IMR-90 (cell line): ENCODE results near the gene PPP1R13L.

Experiments used
- CEBPB ChIP-seq: IDR thresholded peaks from 2 replicates; pipeline ENCODE4 v1.6.1; 2012; ENCODE audit warnings: low read depth, low read length, improper control_type of control experiment
- CHD1 ChIP-seq: IDR thresholded peaks from 2 replicates; pipeline ENCODE4 v1.6.1; 2012; ENCODE audit warnings: low read depth, low read length, improper control_type of control experiment
- CTCF ChIP-seq: conservative IDR thresholded peaks from 2 replicates; pipeline ENCODE4 v1.5.1; 2012; ENCODE audit warnings: mild to moderate bottlenecking, low read depth, low read length, improper control_type of control experiment
- FOS ChIP-seq: fragments of 150-350 bp; IDR thresholded peaks from 2 replicates; pipeline ENCODE4 v1.6.1; 2016; ENCODE audit warnings: low read depth, low read length
- MAFK ChIP-seq: IDR thresholded peaks from 2 replicates; pipeline ENCODE4 v1.6.1; 2012; ENCODE audit warnings: low read depth, low read length, improper control_type of control experiment
- MXI1 ChIP-seq: IDR thresholded peaks from 2 replicates; pipeline ENCODE4 v1.6.1; 2012; ENCODE audit warnings: low read depth, mild to moderate bottlenecking, low read length, moderate library complexity, borderline replicate concordance
- POLR2A ChIP-seq: IDR thresholded peaks from 2 replicates; pipeline ENCODE4 v1.6.1; 2012; ENCODE audit warnings: mild to moderate bottlenecking, low read depth, low read length
- RAD21 ChIP-seq: IDR thresholded peaks from 2 replicates; pipeline ENCODE4 v1.6.1; 2012; ENCODE audit warnings: low read length, improper control_type of control experiment
- RCOR1 ChIP-seq: IDR thresholded peaks from 2 replicates; pipeline ENCODE4 v1.6.1; 2012; ENCODE audit warnings: mild to moderate bottlenecking, low read length, improper control_type of control experiment; ENCODE audit not compliant: insufficient replicate concordance
- RFX5 ChIP-seq: IDR thresholded peaks from 2 replicates; pipeline ENCODE4 v1.8.0; 2012; ENCODE audit warnings: low read depth, mild to moderate bottlenecking, low read length, moderate library complexity
- SMC3 ChIP-seq: fragments of 150-350 bp; IDR thresholded peaks from 2 replicates; pipeline ENCODE4 v1.6.1; 2016; ENCODE audit warnings: low read depth, mild to moderate bottlenecking, antibody characterized with exemption, low read length, moderate library complexity
- TF ChIP-seq, protein P1 (sequence below): fragments of 150-350 bp; IDR thresholded peaks from 2 replicates; pipeline ENCODE4 v1.6.1; 2017; ENCODE audit warnings: mild to moderate bottlenecking, antibody characterized with exemption, low read length, low read depth
- TF ChIP-seq, protein P2 (sequence below): fragments of 150-350 bp; IDR thresholded peaks from 2 replicates; pipeline ENCODE4 v1.6.1; 2016; ENCODE audit warnings: low read depth, mild to moderate bottlenecking, low read length, moderate library complexity, borderline replicate concordance

DNA sequence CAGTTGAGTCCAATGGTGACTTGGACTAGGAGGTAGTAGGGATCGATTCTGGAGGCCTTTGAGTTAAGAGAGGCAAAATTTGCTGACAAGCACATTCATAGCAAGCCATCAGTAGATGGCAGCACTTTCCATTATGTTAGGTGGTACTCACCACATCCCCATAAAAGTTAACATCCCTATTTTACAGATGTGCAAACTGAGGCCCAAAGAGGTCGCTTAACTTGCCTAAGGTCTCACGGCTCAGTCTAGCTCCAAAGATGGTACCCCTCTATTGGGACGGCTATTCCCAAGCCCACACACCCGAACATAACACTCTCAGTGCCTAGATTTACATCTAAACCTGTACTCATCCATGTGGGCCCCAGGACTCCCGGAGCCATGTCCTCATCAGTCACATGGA, 41.4 kb upstream of the PPP1R13L start:
- TF ChIP-seq CTCF (peak; percentile 54), MAFK (peak; percentile 97), POLR2A (no peak), RFX5 (no peak), MXI1 (no peak), RAD21 (peak; percentile 47), CEBPB (no peak), FOS (no peak), RCOR1 (peak; percentile 96), SMC3 (peak; percentile 16; the same call in 1 of the 2 replicates), CHD1 (no peak)
- TF ChIP-seq, protein P1, sequence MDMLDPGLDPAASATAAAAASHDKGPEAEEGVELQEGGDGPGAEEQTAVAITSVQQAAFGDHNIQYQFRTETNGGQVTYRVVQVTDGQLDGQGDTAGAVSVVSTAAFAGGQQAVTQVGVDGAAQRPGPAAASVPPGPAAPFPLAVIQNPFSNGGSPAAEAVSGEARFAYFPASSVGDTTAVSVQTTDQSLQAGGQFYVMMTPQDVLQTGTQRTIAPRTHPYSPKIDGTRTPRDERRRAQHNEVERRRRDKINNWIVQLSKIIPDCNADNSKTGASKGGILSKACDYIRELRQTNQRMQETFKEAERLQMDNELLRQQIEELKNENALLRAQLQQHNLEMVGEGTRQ, result no peak
- TF ChIP-seq, protein P2, sequence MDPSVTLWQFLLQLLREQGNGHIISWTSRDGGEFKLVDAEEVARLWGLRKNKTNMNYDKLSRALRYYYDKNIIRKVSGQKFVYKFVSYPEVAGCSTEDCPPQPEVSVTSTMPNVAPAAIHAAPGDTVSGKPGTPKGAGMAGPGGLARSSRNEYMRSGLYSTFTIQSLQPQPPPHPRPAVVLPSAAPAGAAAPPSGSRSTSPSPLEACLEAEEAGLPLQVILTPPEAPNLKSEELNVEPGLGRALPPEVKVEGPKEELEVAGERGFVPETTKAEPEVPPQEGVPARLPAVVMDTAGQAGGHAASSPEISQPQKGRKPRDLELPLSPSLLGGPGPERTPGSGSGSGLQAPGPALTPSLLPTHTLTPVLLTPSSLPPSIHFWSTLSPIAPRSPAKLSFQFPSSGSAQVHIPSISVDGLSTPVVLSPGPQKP, result no peak
